Thyroid gland (tissue), 4 donors: Measurements from ENCODE around the gene FAHD2A. TPM values are rescaled to one million over a fixed set of nuclear protein-coding genes. Genes with fewer than 3 reads are reported as not detected.
A peak's percentile ranks its signal among the peaks of the same experiment; 100 is the strongest.

Source experiments
- DNase-seq, 2 donors: peaks; one replicate each; pipeline ENCODE4 v3.0.0-alpha.2; 2019
- H3K27ac ChIP-seq, 3 donors: fragments of 200-600 bp; sonication (generic); 1 replicate in 2 of 3; 2 replicates in 1 of 3; pipeline ENCODE4 v1.5.1; 2016 to 2019; ENCODE audit warnings: mild to moderate bottlenecking in 1 of 3, moderate library complexity in 1 of 3
- H3K27me3 ChIP-seq: fragments of 200-600 bp; sonication (generic); one replicate; pipeline ENCODE4 v1.5.1; 2019
- H3K36me3 ChIP-seq, 2 donors: fragments of 200-600 bp; sonication (generic); one replicate each; pipeline ENCODE4 v1.5.1; 2016 to 2019
- H3K4me1 ChIP-seq, 2 donors: fragments of 200-600 bp; sonication (generic); one replicate each; pipeline ENCODE4 v1.5.1; 2017 to 2019
- H3K4me3 ChIP-seq, 3 donors: fragments of 200-600 bp; sonication (generic); replicated peaks in 1 of 3; 1 replicate in 2 of 3; 2 replicates in 1 of 3; pipeline ENCODE4 v1.5.1; 2016; ENCODE audit warnings: mild to moderate bottlenecking in 1 of 3
- H3K9me3 ChIP-seq: fragments of 200-600 bp; sonication (generic); one replicate; pipeline ENCODE4 v1.5.1; 2017
- POLR2A ChIP-seq, 2 donors: fragments of 450-650 bp; IDR thresholded peaks; one replicate each; pipeline ENCODE4 v1.6.1; 2017; ENCODE audit warnings: antibody characterized with exemption in 2 of 2, mild to moderate bottlenecking in 2 of 2, moderate library complexity in 1 of 2
- WGBS, 2 donors: methylation state at CpG; one replicate each; pipeline ENCODE4 v1.1.5; 2017; 5-methylcytosine and 5-hydroxymethylcytosine counted together
- intact Hi-C: fragments of 100-400 bp; cut with DNase I; formaldehyde crosslinking; loops from one replicate; pipeline ENCODE4 v1.15.1; 2023
- total RNA-seq, 4 donors: library from RNA; depleted of rRNA; stranded (reverse); fragments of >200 nt; gene quantifications; one replicate each; pipeline ENCODE4 v1.2.3, GENCODE V29; 2016
- TF ChIP-seq, protein P1 (sequence below), 6 experiments: fragments of 200-600 bp in 3 of 6; fragments of 450-650 bp in 3 of 6; sonication (generic) in 3 of 6; IDR thresholded peaks; one replicate each; pipeline ENCODE4 v1.5.1; 2016 to 2019; ENCODE audit warnings: antibody characterized with exemption in 6 of 6, mild to moderate bottlenecking in 2 of 6, inconsistent platforms in 1 of 6, moderate library complexity in 1 of 6

FAHD2A gene
- total RNA-seq, 4 donors from 2014 or later = 39.2 to 90.2 (median 59.3) TPM

DNA sequence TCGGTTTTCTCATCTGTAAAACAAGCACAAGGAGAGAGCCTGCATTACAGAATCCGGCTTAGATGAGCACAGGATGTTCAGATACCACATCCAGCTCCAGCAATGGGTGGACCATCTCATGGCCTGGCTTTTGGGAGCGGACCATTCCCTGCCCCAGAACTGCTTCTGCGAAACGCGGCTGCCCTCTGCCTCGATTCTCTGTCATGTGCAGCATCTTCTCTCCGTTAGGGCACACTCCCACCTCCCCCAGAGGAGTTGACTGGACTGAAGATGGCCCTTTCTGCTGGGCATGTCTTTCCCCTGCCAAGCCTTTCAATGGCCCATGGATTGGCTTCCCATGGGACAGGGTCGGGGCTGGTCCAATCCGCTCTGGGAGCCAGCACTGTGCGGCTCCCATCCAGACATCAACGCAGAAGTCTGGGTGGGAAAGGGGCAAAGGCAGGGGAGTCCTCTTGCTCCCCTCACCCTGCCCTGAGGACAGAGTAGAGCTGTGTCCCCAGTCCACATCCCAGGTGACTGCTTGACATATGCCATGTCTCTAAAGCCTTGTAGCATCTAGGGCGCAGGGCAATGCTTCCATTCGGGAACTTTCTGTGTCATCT is 14.3 kb upstream of the FAHD2A start:
- Histone ChIP-seq H3K27ac (no peak overlapping the region), H3K27me3 (no peaks in the 10 kb centered on the region), H3K4me1 (peaks cover 17 to 40% of the 10 kb centered on the region in 2 donors), H3K9me3 (no peaks in the 10 kb centered on the region), H3K36me3 (no peaks in the 10 kb centered on the region), H3K4me3 (no peak overlapping the region)
- TF ChIP-seq, protein P1, sequence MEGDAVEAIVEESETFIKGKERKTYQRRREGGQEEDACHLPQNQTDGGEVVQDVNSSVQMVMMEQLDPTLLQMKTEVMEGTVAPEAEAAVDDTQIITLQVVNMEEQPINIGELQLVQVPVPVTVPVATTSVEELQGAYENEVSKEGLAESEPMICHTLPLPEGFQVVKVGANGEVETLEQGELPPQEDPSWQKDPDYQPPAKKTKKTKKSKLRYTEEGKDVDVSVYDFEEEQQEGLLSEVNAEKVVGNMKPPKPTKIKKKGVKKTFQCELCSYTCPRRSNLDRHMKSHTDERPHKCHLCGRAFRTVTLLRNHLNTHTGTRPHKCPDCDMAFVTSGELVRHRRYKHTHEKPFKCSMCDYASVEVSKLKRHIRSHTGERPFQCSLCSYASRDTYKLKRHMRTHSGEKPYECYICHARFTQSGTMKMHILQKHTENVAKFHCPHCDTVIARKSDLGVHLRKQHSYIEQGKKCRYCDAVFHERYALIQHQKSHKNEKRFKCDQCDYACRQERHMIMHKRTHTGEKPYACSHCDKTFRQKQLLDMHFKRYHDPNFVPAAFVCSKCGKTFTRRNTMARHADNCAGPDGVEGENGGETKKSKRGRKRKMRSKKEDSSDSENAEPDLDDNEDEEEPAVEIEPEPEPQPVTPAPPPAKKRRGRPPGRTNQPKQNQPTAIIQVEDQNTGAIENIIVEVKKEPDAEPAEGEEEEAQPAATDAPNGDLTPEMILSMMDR (IDR thresholded peaks at IDR 0.05) = no peak
- no peak for TF ChIP-seq POLR2A (IDR thresholded peaks at IDR 0.05)
- 88 to 95% methylated on average over 13 to 14 of the region's 14 CpGs for WGBS, 2 donors
- intact Hi-C loops = loop anchor here (5.0 kb wide), 1 partner anchor 41 kb away; no protein-coding TSS in a partner anchor
- DNase-seq = no peak

DNA sequence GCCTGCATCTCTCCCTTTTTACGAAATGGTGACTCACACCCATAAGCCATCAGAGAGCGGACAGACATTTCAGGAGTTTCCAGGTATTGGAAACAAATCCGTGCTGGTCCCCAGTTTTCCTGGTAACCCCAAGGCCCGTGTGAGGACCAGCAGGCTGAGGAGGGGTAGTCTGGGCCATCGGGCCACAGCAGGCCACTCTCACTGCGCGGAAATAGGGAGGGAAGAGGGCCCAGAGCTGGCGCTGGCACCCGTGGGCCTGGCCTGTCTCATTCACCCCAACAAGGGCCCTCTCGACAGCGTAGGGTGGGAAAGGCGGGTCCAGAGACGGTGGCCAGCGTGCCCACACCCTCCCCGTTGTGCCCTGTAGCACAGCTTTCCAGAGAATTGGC is 13.7 kb upstream of the FAHD2A start:
- no peak overlapping the region for H3K4me3 ChIP-seq

DNA sequence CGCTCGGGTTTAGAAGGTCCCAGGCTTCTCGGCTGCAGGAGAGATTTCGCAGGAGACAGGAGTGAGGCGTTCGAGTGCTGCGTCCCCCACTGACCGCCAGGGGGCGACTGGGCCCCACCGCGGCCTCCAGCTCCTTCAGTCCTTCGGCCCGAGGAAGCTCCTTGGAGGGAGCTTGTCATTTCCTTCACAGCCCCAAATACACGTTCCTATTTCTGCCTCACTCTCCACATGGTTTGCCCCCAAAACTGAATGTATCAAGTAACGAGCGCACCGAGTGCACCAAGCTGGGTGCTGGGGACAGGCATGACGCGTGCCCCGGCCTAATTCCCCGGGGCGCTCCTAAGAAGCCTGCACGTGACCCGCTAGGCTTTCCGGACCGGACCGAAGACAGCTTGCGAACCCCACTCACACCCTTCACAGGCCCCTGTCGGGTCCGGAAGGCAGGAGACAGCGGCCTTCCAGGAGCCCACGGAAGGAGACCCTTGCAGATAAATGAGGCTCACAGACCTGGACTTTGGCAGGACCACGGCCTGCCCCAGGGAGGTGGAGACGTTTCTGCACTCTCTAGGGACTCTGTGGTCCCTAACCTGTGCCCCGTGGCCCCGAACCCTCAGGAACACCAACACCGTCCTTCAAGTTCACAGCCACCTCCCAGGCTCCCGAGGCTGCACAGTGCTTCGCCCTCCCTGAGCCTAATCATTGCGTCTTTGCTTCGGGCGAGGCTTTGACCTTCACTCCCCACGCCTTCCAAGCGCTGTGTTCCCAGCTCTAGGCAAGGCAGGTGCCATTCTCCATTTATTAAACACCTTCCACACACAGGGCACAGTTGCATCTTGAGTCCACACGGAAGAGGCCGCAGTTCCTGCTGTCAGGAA is 13.0 kb upstream of the FAHD2A start:
- WGBS, 2 donors = 62% methylated on average over 42 to 46 of the region's 46 CpGs
- Histone ChIP-seq H3K9me3 (no peaks in the 10 kb centered on the region), H3K4me1 (peaks cover 13 to 28% of the 10 kb centered on the region in 2 donors), H3K27ac (no peak overlapping the region), H3K4me3 (no peak overlapping the region), H3K27me3 (no peaks in the 10 kb centered on the region), H3K36me3 (no peaks in the 10 kb centered on the region)
- DNase-seq = peak; percentile 66 to 71
- TF ChIP-seq POLR2A (IDR thresholded peaks at IDR 0.05) = no peak
- TF ChIP-seq, protein P1 (IDR thresholded peaks at IDR 0.05) = peak; percentile 71 to 93 (median 82)
- intact Hi-C loops = loop anchor here (5.0 kb wide), 1 partner anchor 42 kb away; no protein-coding TSS in a partner anchor

More for the DNA sequence above, 13.7 kb upstream of the FAHD2A start:
- Histone ChIP-seq H3K27ac (no peak overlapping the region), H3K9me3 (no peaks in the 10 kb centered on the region), H3K4me1 (peaks cover 17 to 34% of the 10 kb centered on the region in 2 donors), H3K36me3 (no peaks in the 10 kb centered on the region), H3K27me3 (no peaks in the 10 kb centered on the region)
- 47 to 79% methylated on average over 7 to 13 of the region's 15 CpGs for WGBS, 2 donors
- intact Hi-C loops = loop anchor here (5.0 kb wide), 1 partner anchor 42 kb away; no protein-coding TSS in a partner anchor
- no peak for DNase-seq
- TF ChIP-seq, protein P1 (IDR thresholded peaks at IDR 0.05) = no peak
- no peak for TF ChIP-seq POLR2A (IDR thresholded peaks at IDR 0.05)

DNA sequence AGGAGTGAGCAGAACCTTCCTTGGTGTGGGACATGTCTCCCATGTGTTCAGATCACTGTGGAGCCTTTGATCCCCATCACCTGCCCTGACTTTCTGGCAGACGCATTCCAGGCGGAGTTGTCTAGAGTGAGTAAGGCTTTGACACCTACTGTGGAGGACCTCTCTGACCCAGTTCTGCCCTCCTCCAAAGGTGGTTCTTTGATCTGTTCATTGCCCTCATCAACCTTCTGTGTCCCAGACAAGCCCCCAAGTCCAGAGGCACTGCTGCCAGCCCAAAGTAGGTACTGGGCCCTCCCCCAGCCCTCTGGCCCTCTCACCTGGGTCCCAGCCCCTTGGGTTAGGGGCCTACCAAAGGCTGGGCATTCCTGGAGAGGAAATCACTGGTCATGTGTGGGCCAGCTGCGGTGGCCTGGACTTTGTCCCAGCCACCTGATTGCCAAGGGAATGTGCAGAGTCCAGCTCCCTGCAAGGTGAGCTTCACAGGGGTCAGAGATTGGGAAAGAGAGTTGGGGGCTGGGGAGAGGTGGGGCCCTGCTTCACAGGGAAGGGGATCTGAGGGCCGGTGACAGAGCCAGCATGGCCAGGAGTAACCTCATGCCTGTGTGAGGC is 12.1 kb upstream of the FAHD2A start:
- intact Hi-C loops = no loop called here
- Histone ChIP-seq H3K4me3 (no peak overlapping the region), H3K9me3 (no peaks in the 10 kb centered on the region), H3K36me3 (no peaks in the 10 kb centered on the region), H3K27ac (no peak overlapping the region), H3K27me3 (no peaks in the 10 kb centered on the region), H3K4me1 (peaks cover 4 to 19% of the 10 kb centered on the region in 2 donors)
- 77 to 98% methylated on average over 3 to 4 of the region's 4 CpGs for WGBS, 2 donors
- TF ChIP-seq, protein P1 (IDR thresholded peaks at IDR 0.05) = no peak
- TF ChIP-seq POLR2A (IDR thresholded peaks at IDR 0.05) = no peak
- DNase-seq = no peak
